GM12892 (cell line): ENCODE data around the gene TAF5.

Source experiments
- POLR2A ChIP-seq: IDR thresholded peaks from 2 replicates; pipeline ENCODE4 v1.6.1; 2011; ENCODE audit warnings: low read depth, low read length, control low read depth
- POLR2AphosphoS5 ChIP-seq: IDR thresholded peaks from 2 replicates; pipeline ENCODE4 v1.6.1; 2011; ENCODE audit warnings: low read depth, low read length, control low read depth
- TAF1 ChIP-seq: IDR thresholded peaks from 2 replicates; pipeline ENCODE4 v1.6.1; 2011; ENCODE audit warnings: low read depth, mild to moderate bottlenecking, control low read depth, low read length, borderline replicate concordance

- TF ChIP-seq TAF1: no peak
- no peak for TF ChIP-seq POLR2A
- TF ChIP-seq POLR2AphosphoS5: no peak
These were observed 33.2 kb upstream of the TAF5 start for GRCh38 chr10:103334567-103334966.
